ENCODE results near the gene ELMO1.
A peak's percentile ranks its signal among the peaks of the same experiment; 100 is the strongest.

GRCh38 chr7:36937754-36938563 lies 510.7 kb downstream of the ELMO1 start:
- TF ChIP-seq CTCF (IDR thresholded peaks at IDR 0.05): 0 out of 2 replicates have a peak, but pooled peaks have one; percentile 14
- no peak for TF ChIP-seq ZFX (IDR thresholded peaks at IDR 0.05; ENCODE audit: borderline replicate concordance)

Measured in 22Rv1 (cell line).